HG02870 (cell line): ENCODE measurements around the gene ARAP3.

ENCODE experiments used
- ATAC-seq: cut with Tn5 transposase; IDR thresholded peaks from one replicate; pipeline ENCODE4 v1.9.1; 2021; ENCODE audit warnings: mild to moderate bottlenecking, moderate library complexity; ENCODE audit not compliant: unreplicated experiment

The ARAP3 gene

GRCh38 chr5:141672071-141672840 lies 9.8 kb downstream of the ARAP3 start:
- no peak for ATAC-seq

GRCh38 chr5:141669520-141669919 lies 12.5 kb downstream of the ARAP3 start:
- ATAC-seq: no peak

GRCh38 chr5:141668601-141669265 lies 13.3 kb downstream of the ARAP3 start:
- ATAC-seq: no peak

- ATAC-seq: no peak
Observed at GRCh38 chr5:141665995-141666940, 15.8 kb downstream of the ARAP3 start.

- peak; percentile 99 for ATAC-seq
Observed at GRCh38 chr5:141664733-141665461, 17.1 kb downstream of the ARAP3 start.

- ATAC-seq: no peak
Observed at GRCh38 chr5:141663506-141663905, 18.5 kb downstream of the ARAP3 start.

- no peak for ATAC-seq
Observed at GRCh38 chr5:141662028-141662427, 20.0 kb downstream of the ARAP3 start.

GRCh38 chr5:141657937-141658545 lies 24.0 kb downstream of the ARAP3 start:
- peak; percentile 73 for ATAC-seq

GRCh38 chr5:141657404-141657803 lies 24.6 kb downstream of the ARAP3 start:
- no peak for ATAC-seq

- no peak for ATAC-seq
Observed at GRCh38 chr5:141656396-141656795, 25.6 kb downstream of the ARAP3 start.

- no peak for ATAC-seq
Observed at GRCh38 chr5:141655020-141655419, 27.0 kb downstream of the ARAP3 start.

- no peak for ATAC-seq
Observed at GRCh38 chr5:141654298-141654697, 27.7 kb downstream of the ARAP3 start.

- no peak for ATAC-seq
Observed at GRCh38 chr5:141651728-141652105, 30.3 kb downstream of the ARAP3 start.

GRCh38 chr5:141650851-141651727 lies 30.9 kb downstream of the ARAP3 start, which contains the start of gene FCHSD1:
TSS of gene FCHSD1 (minus strand) at chr5:141651418. CDS start at chr5:141651368, 50 bp downstream.
- peak; percentile 96 for ATAC-seq

- ATAC-seq: no peak
Observed at GRCh38 chr5:141649972-141650371, 32.1 kb downstream of the ARAP3 start.

- ATAC-seq: no peak
Observed at GRCh38 chr5:141649056-141649688, 32.9 kb downstream of the ARAP3 start.

GRCh38 chr5:141647851-141648250 lies 34.2 kb downstream of the ARAP3 start:
- no peak for ATAC-seq

- no peak for ATAC-seq
Observed at GRCh38 chr5:141647242-141647641, 34.8 kb downstream of the ARAP3 start.

- no peak for ATAC-seq
Observed at GRCh38 chr5:141646026-141646425, 36.0 kb downstream of the ARAP3 start.
